Right lung (tissue), 5 donors: Measurements from ENCODE around the gene RUFY3. TPM values are rescaled to one million over a fixed set of nuclear protein-coding genes. Genes with fewer than 3 reads are reported as not detected.
"Not testable (repeated sequence)": the region's sequence is repeated elsewhere in the genome, so short reads cannot be mapped to it uniquely, and the experiment has no call there.

Experiments used
- DNase-seq, 2 donors: peaks; one replicate each; pipeline ENCODE4 v3.0.0-alpha.2; 2013
- polyA plus RNA-seq, 5 donors: library from polyadenylated mRNA; unstranded; fragments of 120-200 nt; gene quantifications; one replicate each; pipeline versions ENCODE4 v1.2.1 to v1.2.3, GENCODE V29; 2013; ENCODE audit warnings: inconsistent platforms in 1 of 5, low replicate concordance in 1 of 5; ENCODE audit not compliant: insufficient read length in 5 of 5, insufficient read depth in 1 of 5

The RUFY3 gene
- polyA plus RNA-seq, 5 donors: 104 to 151 (median 137) TPM

DNA sequence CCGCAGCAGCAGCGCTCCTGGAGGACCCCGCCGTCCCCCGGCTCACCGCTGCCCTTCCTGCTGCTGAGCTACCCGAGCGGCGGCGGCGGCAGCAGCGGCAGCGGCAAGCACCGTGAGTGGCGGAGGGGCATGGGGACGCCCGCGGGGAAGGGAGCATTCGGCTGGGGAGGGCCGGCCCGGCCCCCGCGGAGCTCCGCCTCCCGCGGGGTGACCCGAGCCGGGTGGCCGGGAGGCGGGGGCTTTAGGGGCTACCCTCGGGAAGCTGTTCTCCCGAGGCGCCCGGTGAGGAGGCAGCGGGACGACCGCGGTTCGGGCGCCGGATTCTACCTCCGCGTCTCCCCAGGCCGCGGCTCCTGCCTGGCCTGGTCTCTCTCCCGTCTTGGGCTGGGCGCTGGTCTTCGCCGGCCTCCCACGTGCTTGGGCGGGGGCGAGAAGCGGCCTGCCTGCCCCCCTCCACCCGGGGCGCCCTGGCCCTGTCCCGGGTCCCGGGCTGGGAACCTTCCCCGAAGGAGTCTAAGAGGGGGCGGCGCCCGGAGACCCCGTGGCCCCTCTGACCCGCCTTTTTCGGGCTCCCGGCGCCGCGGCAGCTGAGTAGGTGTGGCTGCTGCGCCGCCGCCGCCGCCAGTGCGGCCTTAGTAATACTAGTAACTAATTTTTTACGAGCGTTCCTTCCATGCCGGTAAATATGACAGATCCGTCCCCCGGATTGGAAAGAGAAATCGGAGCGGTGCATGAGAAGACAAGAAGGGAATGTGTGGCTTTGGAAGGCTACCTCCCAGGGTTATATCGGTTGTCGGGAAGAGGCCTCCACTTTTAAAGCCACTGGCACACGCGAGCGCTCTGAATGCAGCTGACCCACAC is 16.4 kb upstream of the RUFY3 start:
- peak; percentile 64 to 81 for DNase-seq

DNA sequence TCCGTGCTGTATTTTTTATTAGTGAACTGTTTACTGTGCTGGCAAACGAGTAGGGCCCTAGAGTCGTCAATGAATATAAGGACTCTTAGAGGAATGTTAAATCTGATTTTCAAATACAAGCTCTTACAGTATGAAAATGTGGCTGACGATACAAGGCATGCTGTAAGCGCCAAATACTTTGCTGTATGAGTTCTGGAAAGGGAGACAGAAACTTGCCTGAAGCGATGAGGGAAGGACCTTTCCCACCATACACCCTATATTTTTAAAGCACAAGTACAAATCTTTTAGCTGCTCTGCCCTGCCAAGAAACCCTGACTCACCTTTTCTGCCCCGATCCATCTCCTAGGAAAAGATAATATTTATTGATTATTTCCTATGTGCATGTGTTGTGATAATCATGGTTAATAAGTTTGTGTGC is 15.7 kb upstream of the RUFY3 start:
- no peak for DNase-seq

DNA sequence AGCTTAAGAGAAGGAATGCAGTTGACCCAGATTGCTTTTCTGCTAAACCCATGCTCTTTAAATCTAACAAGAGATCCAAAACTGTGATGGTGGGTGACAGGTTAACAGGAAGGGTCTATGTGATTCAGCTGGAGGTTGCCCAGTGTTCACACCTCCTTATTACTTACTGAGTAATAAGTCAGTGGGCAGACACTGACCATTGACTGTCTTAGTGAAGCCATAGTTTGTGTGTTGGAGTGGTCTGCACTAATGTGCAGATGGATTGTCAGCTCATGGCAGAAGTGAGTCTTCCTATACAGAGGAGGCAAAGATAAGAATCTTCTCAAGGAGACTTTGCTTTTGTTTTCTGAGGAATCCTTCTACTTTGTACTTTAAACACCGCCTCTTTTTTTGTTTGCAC is 15.2 kb upstream of the RUFY3 start:
- no peak for DNase-seq

- no peak for DNase-seq
Observed at GRCh38 chr4:70709611-70710205, 12.1 kb upstream of the RUFY3 start.

- DNase-seq: no peak
Observed at GRCh38 chr4:70711599-70711998, 10.2 kb upstream of the RUFY3 start.

- no peak for DNase-seq
Observed at GRCh38 chr4:70712150-70712549, 9.6 kb upstream of the RUFY3 start.

GRCh38 chr4:70712604-70713452 is 8.9 kb upstream of the RUFY3 start:
- no peak for DNase-seq

- DNase-seq: no peak
Observed at GRCh38 chr4:70713453-70714078, 8.2 kb upstream of the RUFY3 start.

DNA sequence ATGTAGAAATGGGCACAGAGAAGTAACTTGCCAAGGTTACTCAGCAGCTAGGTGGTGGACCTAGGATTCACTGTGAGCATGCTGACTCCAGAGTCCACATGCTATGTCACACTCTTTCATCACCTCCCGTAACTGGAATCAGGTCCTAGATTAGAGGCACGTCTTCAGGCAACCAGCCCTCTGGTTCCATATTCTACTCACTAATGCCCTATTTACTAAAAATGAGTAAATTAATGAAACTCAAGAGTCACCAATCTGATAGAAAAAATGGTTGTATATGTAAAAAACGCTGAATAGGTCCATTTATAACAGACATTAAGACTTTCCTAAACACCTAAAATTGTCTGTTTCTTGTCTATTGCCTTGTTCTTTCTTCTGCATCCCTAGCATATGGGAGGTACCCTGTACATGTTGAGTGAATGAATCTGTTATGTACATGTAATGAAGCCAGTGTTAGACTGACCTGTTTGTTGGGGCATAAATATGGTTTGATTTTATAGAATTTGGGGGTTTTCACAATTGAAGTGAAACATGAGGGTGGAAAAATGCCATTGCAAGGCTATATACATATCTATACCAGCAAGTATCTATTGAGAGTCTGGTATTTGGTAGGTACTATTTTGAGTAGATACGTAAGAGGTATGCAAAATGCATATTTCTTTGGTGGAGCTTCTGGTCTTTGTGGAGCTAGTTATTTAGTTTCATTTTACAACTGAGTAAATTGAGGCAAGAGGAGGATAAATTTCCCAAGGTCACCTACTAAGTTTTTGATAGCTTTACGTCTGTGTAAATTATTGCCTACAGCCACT is 7.5 kb upstream of the RUFY3 start:
- no peak for DNase-seq

DNA sequence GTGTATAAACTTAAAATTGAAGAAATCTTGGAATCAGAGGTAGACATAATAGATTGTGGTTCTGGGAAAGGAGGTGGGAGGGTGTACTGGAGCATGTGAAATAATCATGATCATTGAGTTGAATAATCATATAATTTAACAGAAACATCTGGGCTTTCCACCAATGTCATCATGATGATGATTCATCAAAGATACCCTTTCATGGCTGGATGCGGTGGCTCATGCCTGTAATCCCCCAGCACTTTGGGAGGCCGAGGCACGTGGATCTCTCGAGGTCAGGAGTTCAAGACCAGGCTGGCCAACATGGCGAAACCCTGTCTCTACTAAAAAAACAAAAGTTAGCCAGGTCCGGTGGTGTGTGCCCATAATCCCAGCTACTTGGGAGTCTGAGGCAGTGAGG is 6.7 kb upstream of the RUFY3 start:
- DNase-seq: no peak

DNA sequence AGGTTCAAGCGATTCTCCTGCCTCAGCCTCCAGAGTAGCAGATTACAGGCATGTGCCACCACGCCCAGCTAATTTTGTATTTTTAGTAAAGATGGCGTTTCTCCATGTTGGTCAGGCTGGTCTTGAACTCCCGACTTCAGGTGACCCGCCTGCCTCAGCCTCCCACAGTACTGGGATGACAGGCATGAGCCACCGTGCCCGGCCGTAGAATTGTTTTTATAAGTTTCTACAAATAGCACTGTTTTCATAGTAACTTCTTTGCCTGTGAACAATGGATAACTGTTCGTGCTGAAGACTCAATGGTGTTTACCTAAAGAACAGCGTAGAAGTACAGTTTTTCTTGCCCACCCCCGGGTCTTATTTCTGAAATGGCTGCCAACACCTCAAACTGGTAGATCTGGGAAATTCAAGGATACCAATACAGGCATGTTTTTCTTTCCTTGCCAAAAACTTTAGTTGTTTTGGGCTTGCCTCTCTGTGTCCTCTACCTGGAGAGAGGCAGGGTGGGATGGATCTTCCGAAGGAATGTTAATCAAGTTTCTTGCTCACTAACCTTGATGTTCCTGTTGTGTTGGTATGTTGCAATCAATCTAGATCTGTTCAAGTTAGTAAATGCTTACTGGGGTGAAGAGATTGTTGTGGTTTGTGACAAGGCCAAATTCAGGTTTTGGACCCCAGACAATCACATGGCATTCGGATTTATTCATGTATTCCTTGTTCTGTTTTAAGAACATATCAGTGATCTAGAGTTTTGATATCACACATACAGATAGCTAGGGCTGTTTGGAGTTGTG is 2.8 kb upstream of the RUFY3 start:
- DNase-seq: no peak

DNA sequence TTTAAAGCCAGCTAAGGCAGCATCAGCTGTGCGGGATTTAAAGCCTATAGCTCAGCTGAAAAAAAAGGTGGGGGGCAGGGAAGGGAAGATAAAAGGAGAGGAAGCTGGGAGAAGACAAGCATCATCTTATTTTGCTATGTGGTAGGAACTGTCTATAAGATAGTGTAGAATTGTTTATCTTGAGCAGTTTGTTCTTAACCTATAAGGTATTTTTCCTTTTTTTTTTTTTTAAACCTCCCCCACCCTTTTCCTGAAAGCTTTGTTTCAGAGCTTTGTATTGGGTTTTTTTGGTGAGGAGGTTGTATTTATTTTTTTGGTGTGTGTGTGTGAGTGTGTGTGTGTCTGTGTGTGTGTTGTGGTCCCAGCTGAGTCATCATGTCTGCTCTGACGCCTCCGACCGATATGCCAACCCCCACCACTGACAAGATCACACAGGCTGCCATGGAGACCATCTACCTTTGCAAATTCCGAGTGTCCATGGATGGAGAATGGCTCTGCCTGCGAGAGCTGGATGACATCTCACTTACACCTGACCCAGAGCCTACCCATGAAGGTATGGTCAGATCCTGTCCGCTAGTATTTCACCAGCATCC is 531 bp downstream of the RUFY3 start:
- no peak for DNase-seq

- no peak for DNase-seq
Observed at GRCh38 chr4:70724463-70724862, 2.7 kb downstream of the RUFY3 start.

DNA sequence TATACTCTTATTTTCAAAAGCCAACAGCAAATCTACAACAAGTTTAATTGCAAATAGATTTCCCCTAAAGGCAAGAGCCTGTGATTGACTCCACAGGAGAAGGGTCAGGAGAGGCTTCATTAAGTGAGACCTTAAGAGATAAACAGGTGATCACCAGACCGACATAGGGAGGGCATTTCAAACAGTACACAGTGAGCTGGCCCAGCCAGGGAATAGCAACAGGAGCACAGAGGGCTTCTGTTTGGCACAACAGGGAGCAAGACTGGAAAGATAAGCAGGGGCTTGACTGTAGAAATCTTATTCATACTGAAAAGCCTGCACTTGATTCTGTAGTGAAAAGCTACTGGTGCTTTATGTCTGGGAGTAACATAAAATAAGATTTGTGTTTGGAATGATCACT is 3.9 kb downstream of the RUFY3 start:
- no peak for DNase-seq

- DNase-seq: not testable (repeated sequence)
Observed at GRCh38 chr4:70726515-70726914, 4.8 kb downstream of the RUFY3 start.

DNA sequence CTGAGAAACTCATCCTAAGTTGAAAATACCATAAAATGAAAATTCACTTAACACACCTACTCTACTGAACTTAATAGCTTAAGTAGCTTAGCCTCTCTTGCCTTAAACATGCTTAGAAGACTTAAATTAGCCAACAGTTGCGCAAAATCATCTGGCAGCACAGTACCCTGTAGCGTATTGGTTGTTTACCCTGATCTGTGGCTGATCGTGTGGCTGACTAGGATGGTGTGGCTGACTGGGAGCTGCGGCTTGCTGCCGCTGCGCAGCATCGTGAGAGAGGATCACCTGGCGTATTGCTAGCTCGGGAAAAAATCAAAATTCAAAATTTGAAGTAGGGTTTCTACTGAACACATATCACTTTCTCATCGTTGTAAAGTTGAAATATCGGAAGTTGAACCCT is 6.3 kb downstream of the RUFY3 start:
- DNase-seq: no peak

DNA sequence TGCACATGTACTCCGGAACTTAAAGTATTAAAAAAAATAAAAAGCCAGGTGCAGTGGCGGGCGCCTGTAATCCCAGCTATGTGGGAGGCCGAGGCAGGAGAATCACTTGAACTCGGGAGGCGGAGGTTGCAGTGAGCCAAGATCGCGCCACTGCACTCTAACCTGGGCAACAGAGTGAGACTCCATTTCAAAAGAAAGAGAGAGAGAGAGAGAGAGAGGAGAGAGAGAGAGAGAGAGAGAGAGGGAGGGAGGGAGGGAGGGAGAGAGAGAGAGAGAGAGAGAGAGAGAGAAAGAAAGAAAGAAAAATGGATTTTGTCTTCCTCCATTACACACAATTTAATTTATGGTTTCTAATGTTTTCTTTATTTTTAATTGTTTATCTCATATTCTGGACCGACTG is 11.1 kb downstream of the RUFY3 start:
- DNase-seq: not testable (repeated sequence)

GRCh38 chr4:70734168-70734954 is 12.6 kb downstream of the RUFY3 start:
- DNase-seq: peak; percentile 31 to 42

DNA sequence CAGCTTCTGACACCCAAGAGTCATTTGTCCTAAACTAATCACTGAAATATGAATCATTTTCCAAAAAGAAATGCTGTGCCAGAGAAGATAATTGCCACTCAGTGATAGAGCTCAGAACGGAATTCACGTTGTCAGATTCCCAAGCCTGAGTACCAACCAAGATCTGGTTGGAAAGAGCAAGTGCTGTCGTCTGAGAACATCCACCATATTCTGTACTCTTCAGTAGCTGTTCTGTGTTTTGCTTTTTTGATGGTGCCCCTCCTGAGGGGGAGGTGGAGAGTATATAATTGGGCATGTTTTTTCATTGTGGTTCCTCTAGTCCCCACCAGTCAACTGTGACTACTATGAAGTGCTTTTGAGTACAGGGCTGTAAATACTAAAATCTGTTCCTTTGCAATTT is 13.2 kb downstream of the RUFY3 start:
- no peak for DNase-seq
